NCI-H2227 (cell line): Measurements from ENCODE around the gene ARID3B.
"Not testable (repeated sequence)": the region's sequence is repeated elsewhere in the genome, so short reads cannot be mapped to it uniquely, and the experiment has no call there.

Experiments used
- DNase-seq: peaks from one replicate; lab custom pipeline; 2025; ENCODE audit not compliant: unreplicated experiment; lab: John Stamatoyannopoulos, UW

Gene ARID3B

DNA sequence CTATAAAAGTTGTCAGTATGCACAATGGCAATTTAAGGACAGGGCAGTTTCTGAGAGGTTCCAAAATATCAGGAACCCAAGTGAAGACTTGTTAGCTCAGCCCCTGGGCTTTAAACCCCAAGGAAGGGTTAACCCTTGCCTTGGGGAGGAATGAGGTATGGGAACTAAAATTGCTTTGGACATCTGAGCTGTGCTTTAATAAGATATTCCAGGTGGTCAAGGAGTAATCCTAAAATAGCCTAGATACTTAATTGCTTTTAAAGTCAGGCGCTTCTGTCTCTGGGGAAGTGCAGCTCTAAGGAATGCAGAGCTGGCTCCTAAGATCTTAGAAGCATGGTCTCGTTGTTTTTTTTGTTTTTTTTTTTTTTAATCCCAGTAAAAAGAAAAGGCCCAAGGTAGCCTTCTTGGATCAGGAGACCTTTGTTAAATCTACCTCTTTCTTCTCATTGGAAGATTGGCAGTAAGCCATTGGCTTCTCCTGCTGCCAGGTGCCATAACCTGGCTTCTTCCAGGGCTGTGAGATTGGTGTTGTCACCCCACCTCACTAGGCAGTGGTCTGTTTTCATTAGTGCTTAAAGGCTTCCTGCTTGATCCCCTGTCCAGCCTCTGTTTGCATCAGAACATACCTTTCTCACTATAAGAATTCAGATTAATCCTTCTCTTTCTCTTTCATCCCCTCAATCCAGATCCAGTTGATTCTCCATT, 24.5 kb downstream of the ARID3B start:
- no peak for DNase-seq

DNA sequence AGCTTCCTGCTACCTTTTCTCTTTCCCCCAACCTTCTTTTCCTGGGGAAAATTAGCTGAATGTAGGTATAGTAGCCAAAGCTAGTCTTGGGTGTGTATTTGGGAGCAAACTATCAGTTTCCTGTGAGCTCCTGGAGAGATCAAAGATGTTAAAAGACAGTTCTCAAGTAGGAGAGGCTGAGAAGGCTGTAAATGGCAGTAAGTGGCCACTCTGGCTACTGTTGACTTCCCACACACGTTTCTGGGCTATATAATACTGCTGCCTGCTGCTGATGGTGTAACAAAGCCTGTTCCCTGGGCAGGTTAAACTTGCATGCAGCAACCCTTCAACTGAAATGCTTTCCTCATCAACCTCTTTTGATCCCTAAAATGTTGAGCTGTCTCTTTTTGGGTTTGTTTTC, 27.6 kb downstream of the ARID3B start:
- DNase-seq, result no peak

DNA sequence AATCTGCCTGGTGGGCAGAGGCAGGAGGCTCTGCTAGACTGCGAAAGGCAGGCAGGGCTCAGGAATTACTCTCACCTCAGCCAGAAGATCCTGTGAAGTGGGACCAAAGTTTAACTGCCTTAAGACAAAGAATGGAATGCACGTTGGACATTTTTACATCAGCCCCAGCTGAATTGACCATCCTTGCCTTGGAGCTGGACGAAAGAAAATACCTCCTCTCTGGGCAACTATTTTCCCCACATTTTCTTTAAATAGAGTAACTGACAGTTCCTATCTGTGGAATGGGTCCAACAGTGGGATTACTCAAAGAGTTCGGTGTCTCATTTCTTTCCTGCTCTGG, 28.7 kb downstream of the ARID3B start:
- DNase-seq, result no peak

DNA sequence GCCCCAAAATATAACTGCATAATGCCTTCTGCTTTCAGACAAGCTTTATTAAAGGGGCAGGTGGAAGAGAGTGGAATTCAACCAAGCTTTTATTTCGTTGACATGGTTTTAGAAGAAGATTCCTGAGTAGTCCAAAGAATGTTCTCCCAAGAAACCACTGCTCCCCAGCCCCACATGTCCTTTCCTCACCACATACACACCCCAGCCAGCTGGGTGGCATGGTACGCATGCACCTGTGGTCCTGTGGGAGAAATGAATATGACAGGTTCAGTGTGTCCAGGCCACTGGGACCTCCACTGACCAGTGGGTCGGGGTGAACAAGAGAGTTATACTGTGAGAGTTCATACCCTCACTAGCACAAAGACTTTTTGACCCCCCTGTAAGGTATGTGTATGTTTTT, 30.2 kb downstream of the ARID3B start:
- DNase-seq, result no peak

DNA sequence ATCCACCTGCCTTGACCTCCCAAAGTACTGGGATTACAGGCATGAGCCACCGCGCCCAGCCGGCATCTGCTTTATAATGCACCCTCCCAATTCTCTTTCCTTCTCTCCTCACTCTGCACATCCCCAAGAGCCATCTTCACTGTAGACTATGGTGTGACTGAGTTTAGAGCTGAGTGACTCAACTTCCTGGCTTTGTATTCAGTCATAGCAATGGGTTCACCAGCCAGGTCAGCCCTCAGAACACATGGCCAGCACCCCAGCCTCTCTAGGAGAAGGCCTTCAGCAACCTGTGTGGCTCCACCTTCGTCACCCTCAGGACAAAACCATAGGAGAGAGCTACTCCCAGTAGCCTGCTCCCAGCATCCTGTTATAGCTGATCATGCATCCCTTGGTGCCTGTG, 33.0 kb downstream of the ARID3B start:
- DNase-seq, result no peak

GRCh38 chr15:74578496-74578994, 37.5 kb downstream of the ARID3B start:
- DNase-seq, result no peak

DNA sequence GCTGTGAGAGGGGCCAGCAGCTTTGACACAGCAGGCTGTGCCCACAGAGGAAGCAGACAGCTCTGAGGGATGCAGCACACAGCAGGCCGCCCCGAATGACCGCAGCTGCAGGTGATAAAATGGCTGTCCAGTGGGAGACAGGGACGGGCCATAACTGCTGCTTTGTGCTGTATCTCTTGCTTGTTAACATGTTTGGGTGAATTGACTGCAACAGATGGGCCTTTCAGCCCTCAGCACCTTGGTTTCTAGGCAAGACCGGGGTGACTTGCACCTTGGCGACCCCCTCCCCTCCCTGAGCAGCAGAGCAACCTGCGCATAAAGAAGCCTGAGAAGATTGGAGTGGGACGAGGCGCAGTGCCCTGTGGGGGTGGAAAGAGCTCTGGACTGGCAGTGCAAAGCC, 38.0 kb downstream of the ARID3B start:
- DNase-seq, result no peak

DNA sequence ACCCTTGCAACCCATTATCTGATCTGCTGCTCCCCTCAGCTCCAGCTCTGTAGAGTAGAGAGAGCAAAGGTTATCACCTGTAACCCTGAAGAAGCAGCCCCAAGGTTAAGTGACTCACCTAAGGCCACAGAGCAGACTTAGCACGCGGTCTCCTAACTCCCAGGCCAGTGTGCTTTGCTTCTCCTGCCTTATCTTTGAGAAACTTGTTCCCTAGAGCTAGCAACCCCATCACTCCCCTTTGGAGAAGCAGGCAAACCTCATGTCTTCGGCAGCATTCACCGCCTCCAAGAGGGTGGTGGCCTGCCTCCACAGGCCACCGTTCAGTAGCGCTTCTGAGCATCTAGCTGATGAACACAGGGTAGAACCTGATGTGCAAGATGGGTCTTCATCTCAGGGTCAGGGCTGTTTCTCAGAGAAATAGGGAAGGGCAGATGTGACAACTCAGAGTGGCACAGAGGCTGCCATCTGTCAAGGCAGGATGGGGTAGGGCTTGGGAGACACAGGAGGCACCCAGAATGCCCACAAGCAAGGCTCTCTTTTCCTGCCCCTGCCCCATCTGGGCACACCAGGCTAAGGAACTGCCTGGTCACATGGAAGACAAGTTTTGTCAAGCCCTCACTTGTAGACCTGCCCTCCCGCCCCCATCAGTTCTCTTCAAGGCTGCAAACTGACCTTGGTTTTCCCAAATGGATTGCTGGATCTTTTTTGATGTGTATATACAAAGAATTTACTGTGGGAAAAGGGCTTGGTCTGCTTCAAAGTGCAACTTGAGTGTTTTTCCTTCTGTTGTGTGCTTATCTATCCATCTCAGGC, 39.7 kb downstream of the ARID3B start:
- no peak for DNase-seq

DNA sequence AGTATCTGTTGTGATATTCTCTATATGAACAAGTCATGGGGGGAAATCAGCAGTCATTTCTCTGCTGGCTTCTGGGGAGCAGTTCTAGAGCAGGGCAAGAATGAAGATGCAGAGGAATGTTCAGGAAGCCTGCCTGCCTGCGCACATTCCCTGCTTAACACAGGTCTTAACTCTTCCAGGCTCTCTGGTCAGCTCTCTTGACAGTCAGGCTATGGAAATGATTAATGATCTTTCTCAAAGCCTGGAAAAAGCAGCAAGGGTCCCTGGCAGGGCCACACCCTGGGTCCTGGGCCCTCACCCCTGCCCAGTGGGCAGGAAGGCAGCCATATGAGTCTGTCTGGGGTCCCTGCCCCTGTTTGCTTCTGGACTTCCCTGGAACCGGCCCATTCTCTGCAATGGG, 43.2 kb downstream of the ARID3B start:
- DNase-seq, result no peak

DNA sequence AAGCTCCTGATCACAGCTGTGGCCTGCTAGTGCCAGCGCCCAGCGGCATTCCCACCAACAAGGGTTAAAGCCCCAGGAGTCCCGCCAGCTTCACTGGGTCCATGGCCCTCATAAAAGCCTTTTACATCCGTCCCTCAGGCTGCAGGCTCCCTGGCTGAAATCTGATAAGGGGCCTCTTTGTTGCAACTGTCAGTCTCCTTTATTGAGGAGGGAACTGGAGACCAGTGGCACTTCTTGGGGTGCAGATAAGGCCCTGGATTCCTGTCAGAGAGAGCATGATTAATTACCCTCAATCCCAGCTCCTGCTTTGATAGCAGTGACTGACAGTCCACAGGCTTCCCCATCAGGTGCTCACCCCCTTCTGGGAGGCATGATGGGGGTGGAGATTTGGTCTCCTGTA, 43.8 kb downstream of the ARID3B start:
- no peak for DNase-seq

DNA sequence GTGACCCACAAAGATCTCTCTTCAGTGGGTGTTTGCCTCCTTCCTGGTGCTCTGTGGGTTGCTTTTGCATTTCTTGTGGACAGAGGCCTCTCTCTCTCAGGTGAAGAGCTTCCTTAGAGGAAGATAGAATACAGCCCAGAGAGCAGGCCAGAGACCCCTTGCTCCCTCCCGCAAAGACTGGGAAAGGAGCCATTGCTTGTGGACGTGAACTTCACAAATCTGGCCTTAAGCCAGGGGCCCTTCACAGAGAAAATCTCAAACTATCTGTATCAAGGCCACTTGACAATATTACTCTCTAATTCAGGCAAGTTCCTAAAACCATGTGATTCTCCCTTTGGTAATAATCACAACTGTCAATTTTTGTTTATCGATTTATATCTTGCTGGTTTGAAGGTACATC, 44.2 kb downstream of the ARID3B start:
- DNase-seq, result no peak

DNA sequence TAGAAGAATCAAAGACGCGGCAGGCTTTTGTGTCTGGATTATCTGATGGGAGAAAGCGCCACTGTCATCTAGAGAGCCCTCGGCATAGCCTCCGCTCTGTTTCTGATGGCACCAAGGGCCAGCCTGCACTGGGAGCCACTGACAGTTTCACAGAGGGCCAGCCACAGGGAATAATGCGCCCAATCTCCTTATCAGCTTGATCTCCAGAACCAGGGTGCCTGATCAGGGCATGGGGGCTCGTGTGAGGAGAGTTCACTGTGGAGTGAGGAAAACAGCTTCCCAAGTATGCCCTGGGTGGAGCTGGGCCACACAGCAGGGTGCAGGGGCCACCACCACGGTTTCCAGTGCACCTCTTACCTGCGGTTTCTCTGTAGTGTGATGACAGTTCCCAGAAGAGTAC, 44.8 kb downstream of the ARID3B start:
- DNase-seq, result no peak

GRCh38 chr15:74589826-74590225, 48.8 kb downstream of the ARID3B start:
- no peak for DNase-seq

GRCh38 chr15:74592222-74592621, 51.2 kb downstream of the ARID3B start:
- DNase-seq, result no peak

DNA sequence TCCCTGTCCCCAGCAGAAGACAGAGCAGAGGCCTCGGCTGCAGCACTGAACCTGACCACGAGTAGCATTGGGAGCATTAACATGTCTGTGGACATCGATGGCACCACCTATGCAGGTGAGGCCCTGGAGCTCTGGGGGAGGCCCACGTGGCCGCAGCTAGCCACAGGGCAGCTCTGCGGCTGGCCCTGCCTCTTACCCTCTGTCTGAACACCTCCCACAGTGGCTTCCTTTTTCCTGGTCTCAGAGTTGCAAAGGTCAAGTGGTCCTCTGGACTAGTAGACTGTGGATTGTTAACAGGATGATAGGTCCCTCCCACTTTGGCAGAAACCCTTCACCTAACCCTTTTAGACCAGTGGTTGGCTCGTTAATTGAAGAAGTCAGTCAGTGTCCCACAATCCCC, 52.1 kb downstream of the ARID3B start:
- DNase-seq, result no peak

DNA sequence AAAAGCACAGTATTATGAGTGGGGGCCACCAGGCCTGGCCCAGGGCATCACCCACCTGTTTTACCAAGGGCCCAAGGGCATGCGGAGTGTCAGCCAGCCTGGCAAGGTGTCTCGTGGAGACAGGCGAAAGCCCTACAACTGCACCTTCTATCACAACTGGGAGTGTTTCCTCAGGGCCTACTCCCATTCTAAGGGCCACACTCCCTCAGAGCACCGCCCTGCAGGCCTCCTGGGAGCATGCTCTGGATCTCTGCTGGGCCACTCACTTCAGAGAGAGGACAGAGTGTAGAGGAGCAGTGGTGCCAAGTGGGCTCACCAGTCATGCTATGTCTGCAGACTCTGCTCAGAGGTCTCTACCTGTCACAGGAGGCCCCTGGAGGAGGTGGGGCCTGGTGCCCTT, 53.4 kb downstream of the ARID3B start:
- no peak for DNase-seq

- DNase-seq, result no peak
Measured at GRCh38 chr15:74595271-74595670, 54.3 kb downstream of the ARID3B start.

DNA sequence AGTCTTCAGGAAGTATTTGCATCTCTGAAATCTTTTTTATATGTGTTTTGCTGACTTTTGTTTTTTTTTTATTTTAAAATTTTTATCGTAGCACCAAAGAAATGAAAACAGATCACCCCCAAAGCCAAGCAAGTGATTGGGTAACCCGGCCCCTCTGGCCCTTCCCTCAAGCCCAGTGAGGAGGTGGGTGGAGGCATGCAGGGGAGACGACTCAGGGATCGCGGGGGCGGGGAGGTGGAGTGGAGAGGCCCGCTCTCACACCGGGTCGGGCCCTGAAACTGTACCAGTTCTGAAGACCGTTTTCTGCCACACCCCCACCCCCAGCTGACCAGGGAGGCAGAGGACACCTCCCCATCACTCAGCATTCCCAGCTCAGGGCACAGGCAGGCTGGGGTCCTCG, 55.7 kb downstream of the ARID3B start:
- not testable (repeated sequence) for DNase-seq

DNA sequence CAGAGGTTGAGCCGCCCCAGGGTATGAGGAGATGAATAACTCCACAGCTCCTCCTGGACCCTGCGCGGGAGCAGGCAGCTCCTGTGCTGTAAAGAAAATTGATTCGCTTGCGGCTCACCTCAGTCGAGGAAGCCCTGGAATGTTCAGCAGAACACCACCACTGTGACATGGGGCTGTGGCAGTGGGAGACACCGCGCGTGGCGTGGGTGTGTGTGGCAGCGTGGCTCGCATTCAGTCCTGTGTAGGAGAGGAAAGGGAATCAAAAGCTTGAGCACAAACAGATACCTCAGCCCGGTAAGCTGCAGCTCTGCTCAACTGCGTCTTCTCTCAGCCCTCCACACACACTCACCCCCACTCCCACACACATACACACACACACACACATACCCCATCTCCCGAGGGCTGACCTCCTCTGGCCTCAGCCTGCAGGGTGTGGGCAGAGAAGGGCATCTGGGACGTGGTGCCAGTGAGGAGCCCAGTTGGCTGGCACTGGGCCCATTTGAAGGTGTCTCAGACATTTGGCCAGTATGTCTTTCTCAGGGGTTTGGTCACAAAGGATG, 56.2 kb downstream of the ARID3B start:
- not testable (repeated sequence) for DNase-seq

DNA sequence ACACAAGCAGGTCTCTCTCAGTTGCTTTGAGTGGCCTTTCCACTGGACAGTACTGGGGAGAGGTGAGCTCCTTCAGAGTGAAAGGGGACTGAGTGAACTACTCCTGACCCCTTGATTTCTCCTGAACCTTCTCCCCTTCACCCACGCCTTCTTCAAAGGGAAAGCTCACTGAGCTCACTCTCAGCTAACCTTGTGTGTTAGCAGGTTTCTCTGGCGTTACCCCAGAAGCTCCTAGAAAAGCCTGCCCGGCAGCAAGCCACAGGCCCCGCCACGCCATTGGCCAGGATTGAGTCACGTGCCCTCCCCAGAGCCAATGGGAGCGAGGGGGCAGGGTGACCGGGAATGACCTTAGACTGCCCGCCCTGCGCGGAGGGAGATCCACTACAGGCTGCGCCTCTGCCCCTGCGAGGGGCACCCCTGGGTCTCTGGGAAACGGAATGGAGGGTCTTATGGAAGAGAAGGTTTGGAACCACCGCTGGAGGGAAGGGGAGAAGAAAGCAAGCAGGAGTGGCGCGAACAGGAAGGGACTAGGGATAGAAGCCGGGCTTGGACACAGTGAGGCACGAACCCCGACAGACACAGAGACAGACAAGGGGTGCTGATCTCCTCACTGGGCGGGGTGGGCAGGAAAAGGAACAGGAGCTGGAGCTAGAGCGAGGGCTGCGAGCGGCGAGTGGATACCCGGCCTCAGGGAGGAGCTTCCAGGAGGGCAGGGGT, 57.3 kb downstream of the ARID3B start:
- no peak for DNase-seq

DNA sequence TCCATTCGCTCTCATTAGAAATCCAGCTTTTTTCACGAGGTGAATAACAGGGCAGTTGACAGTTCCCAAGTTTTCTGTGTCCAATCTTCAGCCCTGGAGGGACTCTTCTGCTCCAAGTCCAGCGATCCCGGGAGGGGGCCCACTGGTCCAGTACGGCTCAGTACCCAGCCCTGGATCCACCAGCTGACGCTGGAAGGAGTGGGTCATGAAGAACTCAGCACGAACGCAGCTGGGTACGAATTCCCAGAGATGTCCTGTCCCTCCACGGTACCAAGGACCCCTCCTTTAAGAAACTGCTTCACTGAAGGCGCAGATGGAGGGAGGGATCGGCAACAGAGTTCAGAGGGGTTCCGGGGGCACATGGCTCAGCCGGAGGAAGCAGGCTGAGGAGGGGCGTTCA, 58.1 kb downstream of the ARID3B start:
- no peak for DNase-seq
